Measurements from ENCODE around the gene TRAPPC10. TPM values are rescaled to one million over a fixed set of nuclear protein-coding genes. Genes with fewer than 3 reads are reported as not detected.

The TRAPPC10 gene
- total and polyA plus RNA-seq, 10 of the 15 experiments (the other 5 are each of a cell fraction or from before 2014, with no cell fraction given) = 1.1 to 39.6 (median 28.2) TPM

GRCh38 chr21:43971201-43971991 is 40.7 kb upstream of the TRAPPC10 start:
- H3K79me2 ChIP-seq (ENCODE audit: control insufficient read depth, insufficient read depth, low read length) = no peaks in the 10 kb centered on the region; the same call in none of the 2 replicates
- no peak overlapping the region for H3K9ac ChIP-seq (ENCODE audit: control insufficient read depth, insufficient read depth, low read length)
- POLR2A ChIA-PET = no interaction called here
- DNase-seq (ENCODE audit: low read depth, low spot score) (no peak), ATAC-seq (no peak), FAIRE-seq (no peak)
- H3K4me3 ChIP-seq = no peak overlapping the region
- TF ChIP-seq FOXK2 (IDR thresholded peaks at IDR 0.05) (no peak), POLR2A (IDR thresholded peaks at IDR 0.05; ENCODE audit: low read depth, low read length) (0 out of 2 replicates have a peak, but pooled peaks have one; percentile 37)
- RAD21 ChIA-PET (ENCODE audit: unreplicated experiment) = interaction anchor here (1.4 kb wide), 1 partner anchor 160 kb away, joined by 3 read pairs; no protein-coding TSS in a partner anchor
- no peaks in the 10 kb centered on the region for H3K9me3 ChIP-seq (replicated peaks; ENCODE audit: control insufficient read depth, insufficient read depth, low read length)
- WGBS (ENCODE audit: insufficient coverage, insufficient replicate concordance, low lambda C conversion rate, missing lambda C conversion rate) = 92% methylated on average over 29 of the region's 29 CpGs
- in situ Hi-C loops (cut with MboI) = no loop called here
- SMC1A ChIA-PET (ENCODE audit: uncharacterized antibody, unreplicated experiment) = no interaction called here
- intact Hi-C loops (cut with micrococcal nuclease; ENCODE audit: unreplicated experiment) = no loop called here
- no peaks in the 10 kb centered on the region for H4K20me1 ChIP-seq (ENCODE audit: control insufficient read depth, insufficient read depth)
- no peak overlapping the region for H2AFZ ChIP-seq (ENCODE audit: control insufficient read depth, low read depth, low read length)
- no peak overlapping the region for H3K27ac ChIP-seq (ENCODE audit: control insufficient read depth, insufficient read depth)
- no peak overlapping the region for H3K4me2 ChIP-seq (ENCODE audit: control insufficient read depth, insufficient read depth)
- H3K4me1 ChIP-seq (ENCODE audit: control insufficient read depth, insufficient read depth, low read length) = peaks cover 6% of the 10 kb centered on the region
- CTCF ChIA-PET = no interaction called here
- peaks cover 17 to 27% of the 10 kb centered on the region in 2 experiments; a peak in 3 of 4 replicates for H3K36me3 ChIP-seq (ENCODE audit: control insufficient read depth in 2 of 2, insufficient read depth in 2 of 2, low read length in 1 of 2)
- H3K27me3 ChIP-seq (replicated peaks in 1 of 2; ENCODE audit: control insufficient read depth in 2 of 2, insufficient read depth in 2 of 2, low read length in 1 of 2) = no peaks in the 10 kb centered on the region
- BruUV-seq (replicated peaks) = no TSS peak

GRCh38 chr21:43971992-43972255 is 40.2 kb upstream of the TRAPPC10 start:
- Histone ChIP-seq H2AFZ (ENCODE audit: control insufficient read depth, low read depth, low read length) (no peak overlapping the region), H3K4me1 (ENCODE audit: control insufficient read depth, insufficient read depth, low read length) (peaks cover 6% of the 10 kb centered on the region), H3K27ac (ENCODE audit: control insufficient read depth, insufficient read depth) (no peak overlapping the region), H3K4me2 (ENCODE audit: control insufficient read depth, insufficient read depth) (no peak overlapping the region), H3K36me3 (ENCODE audit: control insufficient read depth in 2 of 2, insufficient read depth in 2 of 2, low read length in 1 of 2) (peaks cover 17 to 27% of the 10 kb centered on the region in 2 experiments; a peak in 3 of 4 replicates), H3K9me3 (replicated peaks; ENCODE audit: control insufficient read depth, insufficient read depth, low read length) (no peaks in the 10 kb centered on the region), H3K4me3 (no peak overlapping the region), H3K9ac (ENCODE audit: control insufficient read depth, insufficient read depth, low read length) (no peak overlapping the region), H4K20me1 (ENCODE audit: control insufficient read depth, insufficient read depth) (no peaks in the 10 kb centered on the region), H3K27me3 (replicated peaks in 1 of 2; ENCODE audit: control insufficient read depth in 2 of 2, insufficient read depth in 2 of 2, low read length in 1 of 2) (no peaks in the 10 kb centered on the region), H3K79me2 (ENCODE audit: control insufficient read depth, insufficient read depth, low read length) (no peaks in the 10 kb centered on the region; the same call in none of the 2 replicates)
- POLR2A ChIA-PET = no interaction called here
- BruUV-seq (replicated peaks) = no TSS peak
- SMC1A ChIA-PET (ENCODE audit: uncharacterized antibody, unreplicated experiment) = no interaction called here
- 93% methylated on average over 11 of the region's 11 CpGs for WGBS (ENCODE audit: insufficient coverage, insufficient replicate concordance, low lambda C conversion rate, missing lambda C conversion rate)
- DNase-seq (ENCODE audit: low read depth, low spot score) (no peak), ATAC-seq (no peak), FAIRE-seq (no peak)
- RAD21 ChIA-PET (ENCODE audit: unreplicated experiment) = interaction anchor here (1.4 kb wide), 1 partner anchor 160 kb away, joined by 3 read pairs; no protein-coding TSS in a partner anchor
- in situ Hi-C loops (cut with MboI) = no loop called here
- CTCF ChIA-PET = no interaction called here
- intact Hi-C loops (cut with micrococcal nuclease; ENCODE audit: unreplicated experiment) = no loop called here
- no peak for TF ChIP-seq BHLHE40 (IDR thresholded peaks at IDR 0.05; ENCODE audit: borderline replicate concordance in 1 of 2, low read depth in 2 of 2, low read length in 1 of 2)
- TF ChIP-seq USF1 (IDR thresholded peaks at IDR 0.05; ENCODE audit: borderline replicate concordance, extremely low read length, insufficient read depth, low read depth, low read length) = no peak
- no peak for TF ChIP-seq ATF7 (IDR thresholded peaks at IDR 0.05; ENCODE audit: low read depth)
- TF ChIP-seq RAD21 (IDR thresholded peaks at IDR 0.05; ENCODE audit: insufficient read depth, low read depth, low read length) = no peak
- no peak for TF ChIP-seq NFXL1 (IDR thresholded peaks at IDR 0.05; ENCODE audit: borderline replicate concordance)
- no peak for TF ChIP-seq IRF3 (IDR thresholded peaks at IDR 0.05)
- no peak for TF ChIP-seq GABPA (IDR thresholded peaks at IDR 0.05; ENCODE audit: low read depth)
- TF ChIP-seq ZBED1 (IDR thresholded peaks at IDR 0.05; ENCODE audit: borderline replicate concordance) = no peak
- TF ChIP-seq PML (IDR thresholded peaks at IDR 0.05; ENCODE audit: low read length) = no peak
- no peak for TF ChIP-seq RUNX3 (IDR thresholded peaks at IDR 0.05; ENCODE audit: low read length)
- no peak for TF ChIP-seq BACH1 (IDR thresholded peaks at IDR 0.05; ENCODE audit: borderline replicate concordance)
- no peak for TF ChIP-seq POLR2AphosphoS2 (IDR thresholded peaks at IDR 0.05; ENCODE audit: low read depth, low read length)
- TF ChIP-seq ESRRA (IDR thresholded peaks at IDR 0.05; ENCODE audit: low read length) = no peak
- TF ChIP-seq RB1 (IDR thresholded peaks at IDR 0.05; ENCODE audit: borderline replicate concordance) = no peak
- TF ChIP-seq NFYA (IDR thresholded peaks at IDR 0.05; ENCODE audit: borderline replicate concordance, low read depth, low read length) = no peak

Measured in GM12878 (cell line).